Measurements from ENCODE around the gene PVALEF. TPM values are rescaled to one million over a fixed set of nuclear protein-coding genes. Genes with fewer than 3 reads are reported as not detected.

The PVALEF gene
- total RNA-seq, 2 donors from 2014 or later, result not detected

DNA sequence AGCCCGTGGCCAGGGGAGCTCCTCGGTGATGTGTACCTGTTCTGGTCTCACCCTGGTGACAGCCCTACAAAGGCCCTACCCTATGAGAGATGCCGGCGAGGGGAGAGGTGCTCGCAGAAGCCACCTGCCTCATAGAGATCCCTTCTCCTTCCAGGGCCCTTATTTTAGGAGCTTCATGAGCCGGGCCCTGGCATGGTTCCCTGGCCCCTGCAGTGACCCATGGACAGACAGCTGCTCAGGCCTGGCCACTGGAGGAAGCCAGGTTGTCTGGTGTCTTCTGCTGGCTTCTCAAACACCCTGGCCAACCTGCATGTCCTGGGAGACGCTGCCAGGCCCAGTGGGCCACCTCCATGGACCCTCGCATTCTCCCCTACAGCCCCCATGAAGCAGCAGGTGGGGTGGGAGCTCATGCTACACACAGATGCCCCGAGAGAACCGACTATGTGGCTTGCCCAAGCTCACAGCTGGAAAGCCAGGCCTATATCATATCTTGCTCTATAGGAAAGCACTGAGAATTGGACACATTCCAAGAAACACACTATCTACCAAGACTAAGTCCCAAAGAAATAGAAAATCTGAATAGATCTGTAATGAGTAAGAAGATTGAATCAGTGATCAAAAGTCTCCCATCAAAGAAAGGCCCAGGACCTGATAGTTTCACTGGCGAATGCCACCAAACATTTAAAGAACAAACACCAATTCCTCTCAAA is 7.9 kb downstream of the PVALEF start:
- Mint-ChIP-seq H3K27ac (no peak overlapping the region), H3K9me3 (no peaks in the 10 kb centered on the region), H3K4me3 (no peak overlapping the region), H3K36me3 (ENCODE audit: low read depth) (no peaks in the 10 kb centered on the region), H3K27me3 (no peaks in the 10 kb centered on the region), H3K4me1 (no peaks in the 10 kb centered on the region)
- ATAC-seq (replicated peaks), result no peak

DNA sequence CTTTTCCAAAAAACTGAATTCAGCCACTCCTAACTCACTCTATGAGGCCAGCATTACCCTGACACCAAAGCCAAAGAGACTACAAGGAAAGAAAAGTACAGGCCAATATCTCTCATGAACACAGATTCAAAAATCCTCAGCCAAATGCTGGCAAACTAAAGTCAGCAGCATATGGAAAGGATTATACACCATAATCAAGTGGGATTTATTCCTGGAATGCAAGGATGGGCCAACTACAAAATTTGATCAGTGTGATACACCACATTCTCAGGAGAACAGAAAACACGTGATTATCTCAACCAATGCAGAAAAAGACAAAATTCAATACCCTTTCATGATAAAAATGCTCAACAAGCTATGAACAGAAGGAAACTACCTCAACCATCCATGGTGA is 8.5 kb downstream of the PVALEF start:
- ATAC-seq (replicated peaks), result no peak
- Mint-ChIP-seq H3K4me3 (no peak overlapping the region), H3K9me3 (no peaks in the 10 kb centered on the region)

DNA sequence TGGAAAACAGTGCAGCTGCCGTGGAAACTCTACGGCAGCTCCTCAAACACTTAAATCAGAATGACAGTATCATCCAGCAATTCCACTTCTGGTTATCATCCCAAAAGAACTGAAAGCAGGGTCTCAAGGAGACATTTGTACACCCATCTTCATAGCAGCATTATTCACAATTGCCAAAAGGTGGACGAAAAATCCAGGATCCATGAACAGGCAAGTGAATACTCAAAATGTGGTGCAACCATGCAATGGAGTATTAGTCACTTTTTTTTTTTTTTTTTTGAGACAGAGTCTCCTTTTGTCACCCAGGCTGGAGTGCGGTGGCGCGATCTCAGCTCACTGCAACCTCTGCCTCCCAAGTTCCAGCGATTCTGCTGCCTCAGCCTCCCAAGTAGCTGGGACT is 11.4 kb downstream of the PVALEF start:
- H3K36me3 Mint-ChIP-seq (ENCODE audit: low read depth), result no peaks in the 10 kb centered on the region
- no peak overlapping the region for H3K27ac Mint-ChIP-seq
- no peaks in the 10 kb centered on the region for H3K9me3 Mint-ChIP-seq
- H3K4me3 Mint-ChIP-seq, result no peak overlapping the region
- ATAC-seq (replicated peaks), result no peak
- H3K27me3 Mint-ChIP-seq, result no peaks in the 10 kb centered on the region
- H3K4me1 Mint-ChIP-seq, result no peaks in the 10 kb centered on the region

More for the DNA sequence above, 8.5 kb downstream of the PVALEF start:
- no peaks in the 10 kb centered on the region for H3K27me3 Mint-ChIP-seq
- H3K27ac Mint-ChIP-seq, result no peak overlapping the region
- H3K4me1 Mint-ChIP-seq, result no peaks in the 10 kb centered on the region
- no peaks in the 10 kb centered on the region for H3K36me3 Mint-ChIP-seq (ENCODE audit: low read depth)

DNA sequence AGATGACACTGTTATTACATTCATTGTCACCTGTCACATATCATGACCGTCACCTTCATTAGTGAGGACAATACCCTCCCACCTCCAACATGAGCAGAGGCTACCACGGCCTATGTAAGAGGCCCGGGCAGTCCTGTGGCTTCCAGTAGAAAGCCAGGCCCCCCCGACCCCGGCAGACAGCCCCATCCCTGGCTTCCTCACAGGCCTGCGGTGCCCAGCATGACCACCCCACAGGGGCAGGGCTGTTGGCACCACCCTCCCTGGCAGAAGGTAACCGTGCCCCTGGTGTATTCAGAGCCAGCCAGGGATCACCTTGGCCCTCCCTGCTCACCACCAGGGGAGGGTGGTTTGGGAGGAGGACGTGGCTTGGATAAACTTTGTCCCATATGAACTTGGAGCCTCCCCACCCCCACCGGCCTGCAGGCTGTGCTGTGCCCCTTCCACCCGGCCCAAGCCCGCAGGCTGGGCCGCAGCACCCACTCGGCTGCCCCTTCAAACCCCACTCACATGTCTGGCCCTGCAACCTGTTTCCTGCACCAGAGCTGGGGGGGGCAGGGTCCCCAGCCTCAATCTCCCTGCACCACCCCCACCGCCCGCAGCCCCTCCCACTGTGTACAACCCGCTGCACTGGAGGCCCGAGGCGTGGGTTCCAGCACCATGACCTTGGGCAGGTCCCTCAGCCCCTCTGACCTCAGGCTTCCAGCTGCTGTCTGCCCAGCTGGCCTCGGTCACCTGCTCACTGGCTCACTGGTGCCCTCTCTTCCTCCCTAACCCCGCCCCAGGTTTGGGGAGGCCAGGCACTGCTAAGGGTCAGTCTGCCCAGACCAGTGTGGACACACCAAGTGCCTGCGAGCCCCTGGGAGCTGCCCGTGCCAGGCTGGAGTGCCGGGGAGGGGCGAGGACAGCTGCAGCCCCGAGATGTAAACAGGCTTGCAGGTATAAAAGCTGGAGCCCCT is 13.1 kb downstream of the PVALEF start:
- Mint-ChIP-seq H3K36me3 (ENCODE audit: low read depth) (no peaks in the 10 kb centered on the region), H3K9me3 (no peaks in the 10 kb centered on the region), H3K4me3 (no peak overlapping the region), H3K27me3 (no peaks in the 10 kb centered on the region), H3K4me1 (no peaks in the 10 kb centered on the region), H3K27ac (no peak overlapping the region)
- ATAC-seq (replicated peaks), result no peak

DNA sequence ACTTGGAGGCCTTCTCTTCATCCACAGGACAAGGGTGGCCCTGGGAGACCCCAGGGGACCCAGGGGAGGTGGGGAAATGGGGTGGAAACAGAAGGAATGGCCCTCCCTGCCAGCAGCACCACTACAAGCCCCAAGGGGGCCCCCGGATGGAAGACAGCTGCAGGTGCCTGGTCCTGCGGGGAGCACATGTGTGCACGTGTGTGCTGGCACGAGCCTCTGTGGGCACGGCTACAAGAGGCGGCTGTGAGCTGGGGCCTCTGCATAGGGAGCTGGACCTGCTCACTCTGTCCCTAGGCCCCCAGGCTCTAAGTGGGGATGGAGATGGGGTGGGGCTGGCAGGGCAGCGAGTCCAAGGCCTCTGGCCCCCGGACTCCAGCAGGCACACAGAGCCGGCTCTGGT is 13.9 kb downstream of the PVALEF start:
- ATAC-seq (replicated peaks), result no peak
- H3K9me3 Mint-ChIP-seq, result no peaks in the 10 kb centered on the region
- H3K27me3 Mint-ChIP-seq, result peaks cover under 1% of the 10 kb centered on the region
- H3K4me3 Mint-ChIP-seq, result no peak overlapping the region
- no peaks in the 10 kb centered on the region for H3K4me1 Mint-ChIP-seq
- H3K36me3 Mint-ChIP-seq (ENCODE audit: low read depth), result no peaks in the 10 kb centered on the region
- no peak overlapping the region for H3K27ac Mint-ChIP-seq

DNA sequence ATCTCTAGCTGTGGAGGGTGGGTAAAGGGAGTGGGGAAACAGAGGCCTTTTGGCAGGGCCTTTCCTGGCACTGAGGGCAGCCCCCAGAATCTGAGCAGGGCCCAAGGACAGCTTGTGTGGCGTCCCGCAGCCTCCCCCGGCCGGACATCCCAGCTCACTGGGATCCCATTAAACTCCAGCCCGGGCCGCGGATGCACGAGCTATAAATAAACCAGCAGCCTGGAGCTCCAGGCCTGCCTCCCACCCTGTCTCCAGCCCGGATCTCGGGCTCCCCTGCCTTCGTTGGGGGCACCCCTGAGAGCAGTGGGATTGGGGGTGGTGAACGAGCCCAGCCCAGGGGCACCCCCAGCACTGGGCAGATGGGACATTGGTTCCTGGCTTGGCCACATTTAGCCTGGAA is 14.6 kb downstream of the PVALEF start:
- ATAC-seq (replicated peaks), result no peak
- Mint-ChIP-seq H3K27me3 (peaks cover 3% of the 10 kb centered on the region), H3K4me1 (no peaks in the 10 kb centered on the region), H3K27ac (no peak overlapping the region), H3K36me3 (ENCODE audit: low read depth) (no peaks in the 10 kb centered on the region), H3K9me3 (no peaks in the 10 kb centered on the region), H3K4me3 (no peak overlapping the region)

DNA sequence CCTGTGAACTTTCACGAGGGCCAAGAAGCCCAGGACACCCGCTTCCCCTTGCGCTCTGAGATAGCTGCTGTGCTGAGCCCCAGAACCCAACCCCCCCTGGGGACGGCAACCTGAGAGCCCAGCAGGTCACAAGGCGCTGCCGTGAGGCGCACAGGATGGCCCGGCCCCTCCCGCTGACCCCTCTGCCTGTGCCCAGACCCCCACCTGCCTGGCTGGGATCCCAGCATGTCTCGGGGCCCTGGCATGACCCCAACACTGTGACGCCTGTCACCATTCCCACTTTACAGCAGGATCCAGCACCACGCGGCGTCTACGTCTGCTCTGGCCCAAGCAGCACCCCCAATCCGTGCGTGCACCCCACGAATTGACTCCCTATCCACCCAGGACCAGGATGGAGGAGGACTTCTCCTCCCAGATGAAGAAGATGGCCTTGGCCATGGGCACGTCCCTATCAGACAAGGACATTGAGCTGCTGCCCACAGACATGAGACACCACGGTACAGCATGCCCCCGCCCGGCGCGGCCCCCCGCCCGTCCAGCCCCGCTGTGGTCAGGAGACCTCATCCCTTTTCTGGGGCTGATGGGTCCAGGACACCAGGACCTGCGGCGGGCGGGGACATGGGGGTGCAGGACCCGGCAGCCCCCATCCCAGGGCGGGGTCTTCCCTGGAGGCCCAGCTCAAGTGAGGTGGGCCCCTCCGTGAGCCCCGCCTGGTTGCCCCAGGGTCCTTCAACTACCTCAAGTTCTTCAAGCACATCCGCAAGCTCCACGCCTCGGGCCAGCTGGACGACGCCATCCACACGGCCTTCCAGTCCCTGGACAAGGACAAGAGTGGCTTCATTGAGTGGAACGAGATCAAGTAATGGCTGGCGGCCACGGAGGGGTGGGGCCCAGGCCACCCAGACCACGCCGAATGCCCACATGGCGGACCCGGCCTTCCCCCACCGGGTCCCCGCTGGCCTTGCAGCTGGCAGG is 15.8 kb downstream of the PVALEF start:
- H3K4me3 Mint-ChIP-seq, result no peak overlapping the region
- peaks cover 3% of the 10 kb centered on the region for H3K27me3 Mint-ChIP-seq
- H3K36me3 Mint-ChIP-seq (ENCODE audit: low read depth), result no peaks in the 10 kb centered on the region
- ATAC-seq (replicated peaks), result no peak
- no peaks in the 10 kb centered on the region for H3K4me1 Mint-ChIP-seq
- H3K27ac Mint-ChIP-seq, result no peak overlapping the region
- H3K9me3 Mint-ChIP-seq, result no peaks in the 10 kb centered on the region

DNA sequence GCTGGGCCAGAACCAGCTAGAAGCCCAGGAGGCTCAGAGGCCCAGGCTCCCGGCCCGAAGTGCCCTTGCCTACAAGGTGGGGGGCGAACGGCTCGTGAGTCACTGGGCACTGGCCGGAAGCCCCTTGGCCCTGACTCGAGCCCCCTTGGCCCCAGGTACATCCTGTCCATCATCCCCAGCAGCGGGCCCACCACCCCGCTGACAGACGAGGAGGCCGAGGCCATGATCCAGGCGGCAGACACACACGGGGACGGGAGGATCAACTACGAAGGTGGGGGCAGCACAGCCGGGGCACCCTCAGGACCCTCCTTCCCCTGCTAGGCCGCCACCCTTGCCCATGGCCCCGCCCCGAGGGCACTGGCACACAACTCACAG is 16.5 kb downstream of the PVALEF start:
- H3K9me3 Mint-ChIP-seq, result no peaks in the 10 kb centered on the region
- H3K27me3 Mint-ChIP-seq, result peaks cover 3% of the 10 kb centered on the region
- ATAC-seq (replicated peaks), result no peak
- H3K36me3 Mint-ChIP-seq (ENCODE audit: low read depth), result no peaks in the 10 kb centered on the region
- no peak overlapping the region for H3K27ac Mint-ChIP-seq
- H3K4me1 Mint-ChIP-seq, result no peaks in the 10 kb centered on the region
- H3K4me3 Mint-ChIP-seq, result no peak overlapping the region

DNA sequence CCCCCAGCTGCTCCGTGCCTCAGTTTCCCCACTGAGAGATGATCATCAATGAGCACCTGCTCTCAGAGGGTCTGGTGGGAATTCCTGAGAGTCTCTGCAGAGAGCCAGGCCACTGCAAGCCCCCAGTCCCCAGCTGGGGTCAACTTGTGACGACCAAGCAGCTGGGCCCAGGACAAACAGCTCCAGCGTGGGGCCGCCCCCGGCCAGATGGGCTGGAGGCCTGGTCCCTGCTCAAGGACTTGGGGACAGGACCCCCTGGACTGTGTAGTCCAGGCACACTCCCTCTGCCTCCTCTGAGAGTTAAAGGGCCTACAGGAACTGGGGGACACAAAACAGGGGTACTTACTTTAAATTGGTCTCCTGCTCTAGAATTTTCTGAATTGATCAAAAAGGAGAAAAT is 17.3 kb downstream of the PVALEF start:
- Mint-ChIP-seq H3K27ac (no peak overlapping the region), H3K4me3 (no peak overlapping the region), H3K36me3 (ENCODE audit: low read depth) (no peaks in the 10 kb centered on the region), H3K4me1 (no peaks in the 10 kb centered on the region), H3K27me3 (peaks cover 3% of the 10 kb centered on the region), H3K9me3 (no peaks in the 10 kb centered on the region)
- no peak for ATAC-seq (replicated peaks)

DNA sequence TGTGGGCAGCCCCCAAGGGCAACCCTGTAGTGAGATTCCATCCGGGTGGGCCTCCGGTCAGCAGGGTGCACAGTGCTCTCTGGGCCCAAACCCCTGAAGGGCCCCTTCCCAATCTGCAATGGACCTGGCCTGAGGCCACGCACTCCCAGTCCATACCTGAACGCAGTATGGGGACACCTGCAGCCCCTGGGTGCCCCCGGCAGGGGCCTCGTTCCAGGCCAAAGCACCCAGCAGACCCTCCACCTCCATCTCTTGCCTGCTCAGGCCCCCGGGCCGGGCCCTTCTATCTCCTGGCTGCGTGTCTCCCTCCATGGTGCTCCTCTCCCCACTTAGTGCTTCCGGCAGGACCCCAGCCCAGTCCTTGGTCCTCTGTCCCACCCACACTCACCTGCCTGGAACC is 18.0 kb downstream of the PVALEF start:
- ATAC-seq (replicated peaks), result no peak
- no peak overlapping the region for H3K27ac Mint-ChIP-seq
- peaks cover 3% of the 10 kb centered on the region for H3K27me3 Mint-ChIP-seq

DNA sequence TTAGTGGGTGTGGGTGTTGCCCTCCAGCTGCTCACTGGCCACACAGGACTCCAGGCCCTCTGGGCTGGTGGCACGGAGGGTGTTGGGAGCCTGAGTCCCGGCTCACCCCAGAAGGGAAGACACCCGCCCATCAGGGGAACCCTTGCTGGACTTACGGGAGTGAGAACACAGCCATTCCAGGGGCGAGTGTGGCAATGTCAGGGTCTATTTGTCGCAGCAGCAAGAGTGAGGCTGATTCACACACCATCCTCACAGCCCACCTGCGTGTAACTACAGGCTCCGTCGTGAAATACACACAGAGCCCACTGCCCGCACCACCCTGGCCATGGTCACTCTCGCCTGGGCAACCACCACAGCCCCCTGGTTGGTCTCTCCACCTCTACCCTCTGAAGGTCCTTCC is 18.5 kb downstream of the PVALEF start:
- Mint-ChIP-seq H3K9me3 (no peaks in the 10 kb centered on the region), H3K27me3 (peaks cover 3% of the 10 kb centered on the region), H3K4me3 (no peak overlapping the region), H3K27ac (no peak overlapping the region), H3K4me1 (no peaks in the 10 kb centered on the region), H3K36me3 (ENCODE audit: low read depth) (no peaks in the 10 kb centered on the region)
- no peak for ATAC-seq (replicated peaks)

More for the DNA sequence above, 18.0 kb downstream of the PVALEF start:
- no peaks in the 10 kb centered on the region for H3K9me3 Mint-ChIP-seq
- H3K36me3 Mint-ChIP-seq (ENCODE audit: low read depth), result no peaks in the 10 kb centered on the region
- H3K4me1 Mint-ChIP-seq, result no peaks in the 10 kb centered on the region
- no peak overlapping the region for H3K4me3 Mint-ChIP-seq

DNA sequence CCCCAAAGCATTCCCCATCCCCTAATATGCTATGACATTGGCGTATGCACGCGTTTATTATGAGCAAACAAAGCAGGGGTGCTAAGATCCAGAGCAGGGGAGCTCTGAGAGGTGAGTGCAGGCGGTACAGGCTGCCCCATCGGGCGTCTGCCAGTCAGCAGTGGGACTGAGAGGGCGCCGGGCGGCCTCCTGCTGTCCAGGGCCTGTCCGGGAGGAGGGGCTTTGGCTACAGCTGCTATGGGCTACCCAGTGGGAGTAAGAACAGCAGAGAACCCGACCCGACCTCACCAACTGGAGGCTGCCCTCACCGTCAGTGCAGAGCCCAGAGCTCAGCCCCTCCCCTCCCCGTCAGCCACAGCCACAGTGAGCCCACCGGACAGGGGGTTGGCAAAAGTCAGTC is 19.2 kb downstream of the PVALEF start:
- Mint-ChIP-seq H3K36me3 (ENCODE audit: low read depth) (no peaks in the 10 kb centered on the region), H3K4me3 (no peak overlapping the region), H3K9me3 (no peaks in the 10 kb centered on the region), H3K27ac (no peak overlapping the region), H3K4me1 (no peaks in the 10 kb centered on the region), H3K27me3 (peaks cover 3% of the 10 kb centered on the region)
- no peak for ATAC-seq (replicated peaks)

DNA sequence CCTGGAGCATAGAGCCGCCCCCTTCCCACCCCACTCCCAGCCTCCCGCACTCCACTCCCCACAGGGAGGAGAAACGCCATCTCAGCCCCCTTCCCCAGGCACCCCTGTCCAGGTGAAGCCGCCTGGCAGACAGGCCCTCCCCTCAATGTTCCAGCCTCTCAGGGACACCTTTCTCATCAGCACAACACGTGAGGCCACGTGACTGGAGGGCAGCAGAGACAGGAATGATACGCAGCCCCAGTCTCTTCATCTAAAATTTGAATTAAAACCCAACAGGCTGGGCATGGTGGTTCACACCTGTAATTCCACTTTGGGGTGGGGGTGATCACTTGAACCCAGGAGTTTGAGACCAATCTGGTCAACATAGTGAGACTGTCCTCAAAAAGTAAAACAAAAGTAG is 20.9 kb downstream of the PVALEF start:
- Mint-ChIP-seq H3K27me3 (peaks cover 3% of the 10 kb centered on the region), H3K4me3 (no peak overlapping the region), H3K27ac (no peak overlapping the region), H3K36me3 (ENCODE audit: low read depth) (no peaks in the 10 kb centered on the region), H3K9me3 (no peaks in the 10 kb centered on the region), H3K4me1 (no peaks in the 10 kb centered on the region)
- ATAC-seq (replicated peaks), result no peak

DNA sequence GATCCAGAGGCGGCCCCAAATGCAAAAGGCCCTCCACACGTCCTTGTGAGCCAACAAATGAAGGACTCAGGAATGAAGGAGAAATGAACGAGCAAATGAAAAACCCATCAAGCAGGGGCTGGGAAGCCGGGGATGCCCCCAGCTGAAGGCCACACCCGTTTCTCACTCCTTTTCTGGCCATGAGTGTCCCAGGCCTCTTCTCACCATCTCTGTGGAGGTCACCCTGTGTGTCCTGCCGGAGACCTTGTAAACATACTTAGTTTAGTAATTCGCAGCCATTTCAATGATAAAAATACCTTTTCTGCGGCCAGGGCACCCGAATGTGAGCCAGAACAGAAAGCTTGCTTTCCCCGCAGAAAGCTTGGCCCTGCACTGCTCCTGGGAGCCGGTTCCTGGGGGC is 21.8 kb downstream of the PVALEF start:
- no peak overlapping the region for H3K27ac Mint-ChIP-seq
- no peaks in the 10 kb centered on the region for H3K36me3 Mint-ChIP-seq (ENCODE audit: low read depth)
- no peak overlapping the region for H3K4me3 Mint-ChIP-seq
- H3K4me1 Mint-ChIP-seq, result no peaks in the 10 kb centered on the region
- no peak for ATAC-seq (replicated peaks)
- H3K27me3 Mint-ChIP-seq, result peaks cover 3% of the 10 kb centered on the region
- H3K9me3 Mint-ChIP-seq, result no peaks in the 10 kb centered on the region
